Vagina (tissue), 2 donors: ENCODE data around the gene MYDGF. TPM values are rescaled to one million over a fixed set of nuclear protein-coding genes. Genes with fewer than 3 reads are reported as not detected.

Experiments
- DNase-seq, 2 donors: peaks; one replicate each; pipeline ENCODE4 v3.0.0-alpha.2; 2017; ENCODE audit errors: extremely low spot score in 2 of 2
- H3K27ac ChIP-seq: fragments of 200-600 bp; sonication (generic); one replicate; pipeline ENCODE4 v1.5.1; 2019
- H3K27me3 ChIP-seq: fragments of 200-600 bp; sonication (generic); one replicate; pipeline ENCODE4 v1.5.1; 2019
- H3K36me3 ChIP-seq, 2 donors: fragments of 200-600 bp; sonication (generic); one replicate each; pipeline ENCODE4 v1.5.1; 2017 to 2019
- H3K4me1 ChIP-seq: fragments of 200-600 bp; sonication (generic); one replicate; pipeline ENCODE4 v1.5.1; 2019
- H3K4me3 ChIP-seq, 2 donors: fragments of 200-600 bp; sonication (generic); 1 replicate in 1 of 2; 2 replicates in 1 of 2; pipeline ENCODE4 v1.5.1; 2016 to 2019
- H3K9me3 ChIP-seq: fragments of 200-600 bp; sonication (generic); one replicate; pipeline ENCODE4 v1.5.1; 2019
- POLR2A ChIP-seq, 2 donors: fragments of 450-650 bp; IDR thresholded peaks; one replicate each; pipeline ENCODE4 v1.6.1; 2017; ENCODE audit warnings: antibody characterized with exemption in 2 of 2, mild to moderate bottlenecking in 2 of 2, moderate library complexity in 2 of 2
- POLR2AphosphoS5 ChIP-seq, 2 donors: sonication (generic); formaldehyde crosslinking; IDR thresholded peaks; one replicate each; pipeline ENCODE4 v1.9.0; 2017; ENCODE audit warnings: antibody characterized with exemption in 2 of 2, mild to moderate bottlenecking in 2 of 2, low read depth in 1 of 2; ENCODE audit not compliant: insufficient read depth in 1 of 2
- intact Hi-C: fragments of 100-400 bp; cut with DNase I; formaldehyde crosslinking; loops from one replicate; pipeline ENCODE4 v1.15.1; 2023
- total RNA-seq: library from RNA; depleted of rRNA; stranded (reverse); fragments of >200 nt; gene quantifications from one replicate; pipeline ENCODE4 v1.2.3, GENCODE V29; 2016
- TF ChIP-seq, protein P1 (sequence below), 3 experiments: fragments of 450-650 bp in 2 of 3; fragments of 200-600 bp in 1 of 3; sonication (generic) in 1 of 3; IDR thresholded peaks; one replicate each; pipeline ENCODE4 v1.5.1; 2017 to 2019; ENCODE audit warnings: antibody characterized with exemption in 3 of 3, mild to moderate bottlenecking in 2 of 3, moderate library complexity in 2 of 3

MYDGF gene
- total RNA-seq, 1 donor from 2014 or later, result 33.4 TPM

DNA sequence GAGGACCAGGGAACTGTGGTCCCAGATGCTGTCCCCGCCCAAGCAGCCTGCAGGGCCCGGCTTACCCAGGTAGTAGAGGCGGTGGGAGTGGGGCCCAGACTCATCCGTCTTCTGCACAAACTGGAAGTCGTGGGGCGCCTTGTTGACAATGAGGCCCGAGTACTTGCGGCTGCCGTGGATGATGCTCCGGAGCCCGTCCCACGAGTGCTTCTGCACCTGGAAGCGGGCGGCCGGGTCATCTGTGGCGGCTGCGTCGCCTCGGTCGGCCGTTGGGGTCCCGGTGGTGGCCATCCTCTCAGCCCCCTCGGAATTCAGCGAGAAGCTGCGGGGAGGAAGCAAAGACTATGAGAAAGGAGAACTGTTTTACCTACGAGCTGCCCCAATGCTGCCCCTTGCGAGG is 43.9 kb upstream of the MYDGF start:
- Histone ChIP-seq H3K36me3 (peaks cover 0 to 56% of the 10 kb centered on the region in 2 donors), H3K4me1 (peaks cover 34% of the 10 kb centered on the region), H3K27me3 (no peaks in the 10 kb centered on the region), H3K4me3 (no peak overlapping the region), H3K27ac (peak overlapping the region; percentile 86), H3K9me3 (no peaks in the 10 kb centered on the region)
- TF ChIP-seq POLR2A (IDR thresholded peaks at IDR 0.05), result no peak
- TF ChIP-seq, protein P1, sequence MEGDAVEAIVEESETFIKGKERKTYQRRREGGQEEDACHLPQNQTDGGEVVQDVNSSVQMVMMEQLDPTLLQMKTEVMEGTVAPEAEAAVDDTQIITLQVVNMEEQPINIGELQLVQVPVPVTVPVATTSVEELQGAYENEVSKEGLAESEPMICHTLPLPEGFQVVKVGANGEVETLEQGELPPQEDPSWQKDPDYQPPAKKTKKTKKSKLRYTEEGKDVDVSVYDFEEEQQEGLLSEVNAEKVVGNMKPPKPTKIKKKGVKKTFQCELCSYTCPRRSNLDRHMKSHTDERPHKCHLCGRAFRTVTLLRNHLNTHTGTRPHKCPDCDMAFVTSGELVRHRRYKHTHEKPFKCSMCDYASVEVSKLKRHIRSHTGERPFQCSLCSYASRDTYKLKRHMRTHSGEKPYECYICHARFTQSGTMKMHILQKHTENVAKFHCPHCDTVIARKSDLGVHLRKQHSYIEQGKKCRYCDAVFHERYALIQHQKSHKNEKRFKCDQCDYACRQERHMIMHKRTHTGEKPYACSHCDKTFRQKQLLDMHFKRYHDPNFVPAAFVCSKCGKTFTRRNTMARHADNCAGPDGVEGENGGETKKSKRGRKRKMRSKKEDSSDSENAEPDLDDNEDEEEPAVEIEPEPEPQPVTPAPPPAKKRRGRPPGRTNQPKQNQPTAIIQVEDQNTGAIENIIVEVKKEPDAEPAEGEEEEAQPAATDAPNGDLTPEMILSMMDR (IDR thresholded peaks at IDR 0.05), result no peak
- TF ChIP-seq POLR2AphosphoS5 (IDR thresholded peaks at IDR 0.05; ENCODE audit: insufficient read depth in 1 of 2, low read depth in 1 of 2), result no peak
- no peak for DNase-seq
- intact Hi-C loops, result no loop called here

DNA sequence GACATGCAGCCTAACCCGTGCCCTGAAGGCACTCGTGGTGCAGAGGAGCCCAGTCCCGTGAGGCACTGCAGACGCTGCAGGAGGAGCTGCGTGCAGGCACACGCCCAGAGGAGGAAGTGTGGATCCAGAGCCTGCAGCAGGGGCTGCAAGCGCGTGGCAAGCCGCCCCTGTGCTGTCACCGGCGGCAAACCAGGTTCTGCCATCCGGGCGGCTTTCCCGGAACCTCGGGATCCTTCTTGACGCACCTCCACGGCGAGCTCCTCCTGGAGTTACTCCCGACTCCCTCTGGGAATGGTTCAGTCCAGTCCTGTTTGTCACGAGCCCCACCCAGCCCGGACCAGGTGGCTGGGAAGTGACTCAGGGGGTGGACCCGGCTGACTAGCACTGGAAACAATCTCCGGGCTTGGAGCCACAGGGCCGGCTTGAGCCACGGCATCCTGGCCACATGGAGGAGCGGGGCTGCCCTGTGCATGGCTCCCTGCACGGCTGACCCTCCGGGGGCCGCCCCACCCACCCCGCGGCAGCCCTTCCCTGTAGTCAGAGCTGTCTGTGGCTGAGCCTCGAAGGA is 43.3 kb upstream of the MYDGF start:
- intact Hi-C loops, result no loop called here
- DNase-seq, result peak in 1 of 2 donors; percentile 97

DNA sequence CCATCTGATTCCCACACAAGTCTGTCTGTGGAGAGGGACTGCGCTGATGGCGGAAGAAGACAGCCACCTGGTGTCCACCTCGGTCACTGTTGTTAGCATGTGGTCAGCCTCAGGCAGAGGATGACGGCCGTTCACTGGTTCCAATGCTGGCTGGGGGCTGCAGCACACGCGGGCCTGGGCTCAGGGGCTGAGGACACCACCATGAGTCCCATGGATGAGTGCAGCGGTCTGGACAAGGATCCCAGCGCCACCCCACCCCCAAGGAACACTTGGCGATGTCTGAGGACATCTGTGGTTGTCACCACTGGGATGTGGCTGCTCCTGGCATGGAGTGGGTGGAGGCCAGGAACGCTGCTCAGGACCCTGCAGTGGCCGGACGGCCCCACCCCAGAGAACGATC is 42.6 kb upstream of the MYDGF start:
- intact Hi-C loops, result no loop called here
- H3K27ac ChIP-seq, result peak overlapping the region; percentile 86
- H3K4me3 ChIP-seq, result no peak overlapping the region
- TF ChIP-seq, protein P1 (IDR thresholded peaks at IDR 0.05), result no peak
- TF ChIP-seq POLR2AphosphoS5 (IDR thresholded peaks at IDR 0.05; ENCODE audit: insufficient read depth in 1 of 2, low read depth in 1 of 2) (no peak), POLR2A (IDR thresholded peaks at IDR 0.05) (no peak)
- peaks cover 42% of the 10 kb centered on the region for H3K4me1 ChIP-seq
- no peaks in the 10 kb centered on the region for H3K27me3 ChIP-seq
- H3K36me3 ChIP-seq, result peaks cover 0 to 45% of the 10 kb centered on the region in 2 donors
- DNase-seq, result no peak
- H3K9me3 ChIP-seq, result no peaks in the 10 kb centered on the region

More for the DNA sequence above, 43.3 kb upstream of the MYDGF start:
- Histone ChIP-seq H3K4me3 (no peak overlapping the region), H3K4me1 (peaks cover 35% of the 10 kb centered on the region), H3K9me3 (no peaks in the 10 kb centered on the region), H3K27ac (peak overlapping the region; percentile 86), H3K36me3 (peaks cover 0 to 51% of the 10 kb centered on the region in 2 donors), H3K27me3 (no peaks in the 10 kb centered on the region)
- TF ChIP-seq, protein P1 (IDR thresholded peaks at IDR 0.05), result no peak
- TF ChIP-seq POLR2AphosphoS5 (IDR thresholded peaks at IDR 0.05; ENCODE audit: insufficient read depth in 1 of 2, low read depth in 1 of 2) (peak; percentile 92 to 94), POLR2A (IDR thresholded peaks at IDR 0.05) (no peak)

DNA sequence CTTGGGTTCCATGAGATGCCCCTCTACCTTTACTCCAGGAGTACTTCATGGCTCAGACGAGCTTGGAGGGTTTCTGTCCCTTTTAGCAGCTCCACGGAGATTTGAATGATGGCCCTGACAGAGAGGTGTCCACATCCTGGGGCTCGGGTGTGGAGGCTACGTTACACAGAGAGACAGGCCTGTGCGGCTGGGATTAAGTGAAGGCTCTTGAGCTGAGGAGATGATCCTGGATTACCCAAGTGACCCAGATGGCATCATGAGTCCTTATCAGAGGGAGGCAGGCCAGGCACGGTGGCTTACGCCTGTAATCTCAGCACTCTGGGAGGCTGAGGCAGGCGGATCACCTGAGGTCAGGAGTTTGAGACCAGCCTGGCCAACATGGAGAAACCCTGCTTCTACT is 41.1 kb upstream of the MYDGF start:
- DNase-seq, result no peak
- Histone ChIP-seq H3K27me3 (no peaks in the 10 kb centered on the region), H3K4me1 (peaks cover 56% of the 10 kb centered on the region), H3K36me3 (peaks cover 0 to 35% of the 10 kb centered on the region in 2 donors), H3K4me3 (no peak overlapping the region), H3K9me3 (no peaks in the 10 kb centered on the region), H3K27ac (peak overlapping the region; percentile 34)
- TF ChIP-seq, protein P1 (IDR thresholded peaks at IDR 0.05), result no peak
- TF ChIP-seq POLR2A (IDR thresholded peaks at IDR 0.05) (no peak), POLR2AphosphoS5 (IDR thresholded peaks at IDR 0.05; ENCODE audit: insufficient read depth in 1 of 2, low read depth in 1 of 2) (no peak)
- intact Hi-C loops, result no loop called here

DNA sequence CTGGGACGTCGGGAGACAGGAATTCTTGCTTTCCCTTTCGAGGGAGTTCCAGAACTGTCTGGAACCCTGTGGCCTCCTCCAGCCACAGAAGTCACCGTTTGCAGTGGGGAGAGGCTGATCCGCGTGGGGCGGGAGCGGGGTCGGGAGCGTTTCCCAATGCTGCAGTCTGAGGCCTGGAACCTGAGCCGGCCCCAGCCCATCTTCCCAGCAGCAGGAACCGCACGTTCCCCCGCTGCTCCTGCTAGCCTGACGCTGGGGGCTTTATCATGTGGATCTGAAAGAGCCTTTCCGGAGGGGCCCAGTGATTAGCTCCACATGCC is 40.1 kb upstream of the MYDGF start:
- intact Hi-C loops, result no loop called here
- H3K27me3 ChIP-seq, result no peaks in the 10 kb centered on the region
- no peak overlapping the region for H3K4me3 ChIP-seq
- TF ChIP-seq, protein P1 (IDR thresholded peaks at IDR 0.05), result no peak
- H3K27ac ChIP-seq, result peak overlapping the region; percentile 34
- H3K36me3 ChIP-seq, result peaks cover 0 to 39% of the 10 kb centered on the region in 2 donors
- H3K4me1 ChIP-seq, result peaks cover 52% of the 10 kb centered on the region
- no peak for DNase-seq
- H3K9me3 ChIP-seq, result no peaks in the 10 kb centered on the region
